GM12878 (cell line): Measurements from ENCODE around the gene FAF1. TPM values are rescaled to one million over a fixed set of nuclear protein-coding genes. Genes with fewer than 3 reads are reported as not detected.

Experiments used
- ATAC-seq: fragments of 200-7000 bp; cut with Tn5 transposase; 3 replicates; pipeline ENCODE4 v1.9.1; 2020; ENCODE audit warnings: mild to moderate bottlenecking, moderate library complexity
- BruUV-seq: library from RNA; stranded (reverse); fragments of 400-500 nt; replicated peaks from 2 replicates; lab custom pipeline; 2021; lab: Mats Ljungman, UMichigan
- CTCF ChIA-PET: fragments of 300-600 bp; sonication (Branson Sonifier 250); formaldehyde crosslinking; extraction: SDS; loops from one replicate; lab custom pipeline; 2021; ENCODE audit warnings: inconsistent platforms; lab: Yijun Ruan, JAX
- POLR2A ChIA-PET: fragments of 350-600 bp; formaldehyde crosslinking; extraction: SDS; loops from one replicate; lab custom pipeline; 2021; ENCODE audit warnings: inconsistent platforms; lab: Charles Lee
- RAD21 ChIA-PET: fragments of 300-600 bp; sonication (Branson Sonifier 250); formaldehyde crosslinking; loops from one replicate; lab custom pipeline; 2023; ENCODE audit warnings: antibody characterized with exemption; ENCODE audit not compliant: unreplicated experiment; lab: Charles Lee
- SMC1A ChIA-PET: fragments of 300-600 bp; sonication (Branson Sonifier 250); formaldehyde crosslinking; loops from one replicate; lab custom pipeline; 2023; ENCODE audit not compliant: unreplicated experiment, uncharacterized antibody; lab: Charles Lee
- DNase-seq: peaks from one replicate; pipeline ENCODE4 v3.0.0-alpha.2; 2011; ENCODE audit warnings: low read depth, low spot score
- FAIRE-seq: peaks from 3 replicates; lab custom pipeline; 2011; peaks lifted over from hg19 to GRCh38; lab: Jason Lieb, UNC
- H2AFZ ChIP-seq: 2 replicates; pipeline ENCODE4 v1.6.0; 2011; ENCODE audit warnings: low read depth, low read length, control low read depth; ENCODE audit not compliant: control insufficient read depth
- H3K27ac ChIP-seq: 2 replicates; pipeline ENCODE4 v1.5.1; 2011; ENCODE audit warnings: control low read depth; ENCODE audit not compliant: control insufficient read depth, insufficient read depth
- H3K27me3 ChIP-seq, 2 experiments: replicated peaks in 1 of 2; 2 replicates each; pipeline versions ENCODE4 v1.6.0 to v1.6.1; 2011; ENCODE audit warnings: low read length in 1 of 2; ENCODE audit not compliant: control insufficient read depth in 2 of 2, insufficient read depth in 2 of 2
- H3K36me3 ChIP-seq, 2 experiments: 2 replicates each; pipeline ENCODE4 v1.5.1; 2011; ENCODE audit warnings: low read length in 1 of 2; ENCODE audit not compliant: control insufficient read depth in 2 of 2, insufficient read depth in 2 of 2
- H3K4me1 ChIP-seq: 2 replicates; pipeline ENCODE4 v1.6.1; 2011; ENCODE audit warnings: mild to moderate bottlenecking, low read length, moderate library complexity, mixed read lengths; ENCODE audit not compliant: control insufficient read depth, insufficient read depth
- H3K4me2 ChIP-seq: 2 replicates; pipeline ENCODE4 v1.6.0; 2011; ENCODE audit warnings: control low read depth; ENCODE audit not compliant: control insufficient read depth, insufficient read depth
- H3K4me3 ChIP-seq: fragments of 200-600 bp; sonication (generic); 2 replicates; pipeline ENCODE4 v1.5.1; 2016
- H3K79me2 ChIP-seq: 2 replicates; pipeline ENCODE4 v1.6.0; 2011; ENCODE audit warnings: low read length; ENCODE audit not compliant: control insufficient read depth, insufficient read depth
- H3K9ac ChIP-seq: 2 replicates; pipeline ENCODE4 v1.8.0; 2011; ENCODE audit warnings: low read length, control low read depth, mixed read lengths; ENCODE audit not compliant: control insufficient read depth, insufficient read depth
- H3K9me3 ChIP-seq: replicated peaks from 3 replicates; pipeline ENCODE4 v1.5.1; 2011; ENCODE audit warnings: mild to moderate bottlenecking, low read length; ENCODE audit not compliant: control insufficient read depth, insufficient read depth
- H4K20me1 ChIP-seq: 2 replicates; pipeline ENCODE4 v1.6.0; 2011; ENCODE audit not compliant: control insufficient read depth, insufficient read depth
- ATF7 ChIP-seq: fragments of 450-650 bp; IDR thresholded peaks from 2 replicates; pipeline ENCODE4 v1.6.1; 2016; ENCODE audit warnings: low read depth, mild to moderate bottlenecking
- BMI1 ChIP-seq: fragments of 450-650 bp; IDR thresholded peaks from 2 replicates; pipeline ENCODE4 v1.6.1; 2016; ENCODE audit warnings: mild to moderate bottlenecking, moderate library complexity, borderline replicate concordance
- MTA3 ChIP-seq: IDR thresholded peaks from 2 replicates; pipeline ENCODE4 v1.6.1; 2012; ENCODE audit warnings: low read length, inconsistent platforms, borderline replicate concordance
- NRF1 ChIP-seq: conservative IDR thresholded peaks from 2 replicates; pipeline ENCODE4 v1.6.1; 2011; ENCODE audit warnings: mild to moderate bottlenecking, low read depth, low read length, improper control_type of control experiment
- SMARCA5 ChIP-seq: fragments of 450-650 bp; IDR thresholded peaks from 2 replicates; pipeline ENCODE4 v1.6.1; 2017; ENCODE audit warnings: mild to moderate bottlenecking
- in situ Hi-C: fragments of 300-500 bp; cut with MboI; formaldehyde crosslinking; loops from 9 replicates; pipeline ENCODE4 v1.14.3; 2018; ENCODE audit warnings: mixed read lengths
- intact Hi-C: fragments of 100-400 bp; cut with micrococcal nuclease; formaldehyde crosslinking; loops from one replicate; pipeline ENCODE4 v1.14.2; 2022; ENCODE audit not compliant: unreplicated experiment
- polyA plus RNA-seq, 11 experiments: library from polyadenylated mRNA; depleted of rRNA in 4 of 11; unstranded in 6 of 11; stranded (reverse) in 5 of 11; fragments of >200 nt; fragmentation: Nextera tagmentation in 4 of 11; fragmentation: Illumina TruSeq in 1 of 11; extraction: Ambion mirVana in 4 of 11; extraction: Trizol in 1 of 11; gene quantifications; 1 replicate in 1 of 11; 2 replicates in 10 of 11; pipeline versions ENCODE4 v1.2.1 to v1.2.3, GENCODE V29; 2011 to 2016; ENCODE audit warnings: inconsistent platforms in 2 of 11, missing spikeins in 2 of 11, low read depth in 1 of 11
- total RNA-seq, 4 experiments: library from RNA; depleted of rRNA in 3 of 4; stranded (reverse); fragments of >200 nt in 3 of 4; fragmentation: Illumina TruSeq in 1 of 4; extraction: Trizol in 1 of 4; gene quantifications; 2 replicates each; pipeline versions ENCODE4 v1.2.1 to v1.2.3, GENCODE V29; 2013 to 2021
- TF ChIP-seq, protein P1 (sequence below): fragments of 450-650 bp; IDR thresholded peaks from 2 replicates; pipeline ENCODE4 v1.6.1; 2017; ENCODE audit warnings: low read depth, mild to moderate bottlenecking, moderate library complexity
- TF ChIP-seq, protein P2 (sequence below): fragments of 450-650 bp; IDR thresholded peaks from 2 replicates; pipeline ENCODE4 v1.6.1; 2017; ENCODE audit warnings: mild to moderate bottlenecking, low read depth, inconsistent platforms; ENCODE audit not compliant: poor library complexity, severe bottlenecking

The FAF1 gene
- total and polyA plus RNA-seq, 10 of the 15 experiments (the other 5 are each of a cell fraction or from before 2014, with no cell fraction given), result 8.6 to 54.5 (median 23.7) TPM

DNA sequence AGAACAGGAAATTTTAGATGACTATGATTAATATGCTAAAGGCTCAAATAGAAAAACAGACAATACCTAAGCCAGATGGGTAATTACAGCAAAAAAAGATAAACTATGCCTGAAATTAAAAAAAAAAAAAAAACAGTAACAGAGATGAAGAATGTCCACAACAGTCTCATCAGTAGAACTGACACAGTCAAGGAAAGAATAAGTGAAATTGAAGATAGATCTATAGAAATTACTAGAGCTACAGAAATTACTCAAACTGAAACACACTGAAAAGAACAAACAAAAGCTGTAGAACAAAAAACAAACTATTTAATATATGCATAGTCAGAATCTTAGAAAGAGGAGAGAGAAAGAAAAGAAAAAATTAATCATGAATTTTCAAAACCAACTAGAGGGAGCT is 112.8 kb downstream of the FAF1 start:
- no peaks in the 10 kb centered on the region for H3K4me1 ChIP-seq
- H3K27ac ChIP-seq, result no peak overlapping the region
- H3K9ac ChIP-seq, result no peak overlapping the region
- H3K27me3 ChIP-seq, result no peaks in the 10 kb centered on the region
- SMC1A ChIA-PET, result no interaction called here
- RAD21 ChIA-PET, result no interaction called here
- DNase-seq (no peak), FAIRE-seq (no peak), ATAC-seq (no peak)
- H3K36me3 ChIP-seq, result no peaks in the 10 kb centered on the region
- H2AFZ ChIP-seq, result no peak overlapping the region
- H3K4me2 ChIP-seq, result no peak overlapping the region
- H3K9me3 ChIP-seq, result peaks cover 3% of the 10 kb centered on the region
- no peaks in the 10 kb centered on the region for H4K20me1 ChIP-seq
- no TSS peak for BruUV-seq
- peaks cover 2% of the 10 kb centered on the region; the same call in 1 of the 2 replicates for H3K79me2 ChIP-seq
- intact Hi-C loops, result no loop called here
- no peak for TF ChIP-seq ATF7
- no peak for TF ChIP-seq BMI1
- TF ChIP-seq NRF1, result no peak
- TF ChIP-seq, protein P1, sequence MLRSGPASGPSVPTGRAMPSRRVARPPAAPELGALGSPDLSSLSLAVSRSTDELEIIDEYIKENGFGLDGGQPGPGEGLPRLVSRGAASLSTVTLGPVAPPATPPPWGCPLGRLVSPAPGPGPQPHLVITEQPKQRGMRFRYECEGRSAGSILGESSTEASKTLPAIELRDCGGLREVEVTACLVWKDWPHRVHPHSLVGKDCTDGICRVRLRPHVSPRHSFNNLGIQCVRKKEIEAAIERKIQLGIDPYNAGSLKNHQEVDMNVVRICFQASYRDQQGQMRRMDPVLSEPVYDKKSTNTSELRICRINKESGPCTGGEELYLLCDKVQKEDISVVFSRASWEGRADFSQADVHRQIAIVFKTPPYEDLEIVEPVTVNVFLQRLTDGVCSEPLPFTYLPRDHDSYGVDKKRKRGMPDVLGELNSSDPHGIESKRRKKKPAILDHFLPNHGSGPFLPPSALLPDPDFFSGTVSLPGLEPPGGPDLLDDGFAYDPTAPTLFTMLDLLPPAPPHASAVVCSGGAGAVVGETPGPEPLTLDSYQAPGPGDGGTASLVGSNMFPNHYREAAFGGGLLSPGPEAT, result no peak
- TF ChIP-seq, protein P2, sequence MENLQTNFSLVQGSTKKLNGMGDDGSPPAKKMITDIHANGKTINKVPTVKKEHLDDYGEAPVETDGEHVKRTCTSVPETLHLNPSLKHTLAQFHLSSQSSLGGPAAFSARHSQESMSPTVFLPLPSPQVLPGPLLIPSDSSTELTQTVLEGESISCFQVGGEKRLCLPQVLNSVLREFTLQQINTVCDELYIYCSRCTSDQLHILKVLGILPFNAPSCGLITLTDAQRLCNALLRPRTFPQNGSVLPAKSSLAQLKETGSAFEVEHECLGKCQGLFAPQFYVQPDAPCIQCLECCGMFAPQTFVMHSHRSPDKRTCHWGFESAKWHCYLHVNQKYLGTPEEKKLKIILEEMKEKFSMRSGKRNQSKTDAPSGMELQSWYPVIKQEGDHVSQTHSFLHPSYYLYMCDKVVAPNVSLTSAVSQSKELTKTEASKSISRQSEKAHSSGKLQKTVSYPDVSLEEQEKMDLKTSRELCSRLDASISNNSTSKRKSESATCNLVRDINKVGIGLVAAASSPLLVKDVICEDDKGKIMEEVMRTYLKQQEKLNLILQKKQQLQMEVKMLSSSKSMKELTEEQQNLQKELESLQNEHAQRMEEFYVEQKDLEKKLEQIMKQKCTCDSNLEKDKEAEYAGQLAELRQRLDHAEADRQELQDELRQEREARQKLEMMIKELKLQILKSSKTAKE, result no peak
- TF ChIP-seq MTA3, result no peak
- no peak for TF ChIP-seq SMARCA5
- no peak overlapping the region for H3K4me3 ChIP-seq
- CTCF ChIA-PET, result interaction anchor here (1.5 kb wide), 1 partner anchor 342 kb away, joined by 3 read pairs; no protein-coding TSS in a partner anchor
- POLR2A ChIA-PET, result interaction anchor here (0.6 kb wide), 1 partner anchor 176 kb away, joined by 4 read pairs; no protein-coding TSS in a partner anchor
- in situ Hi-C loops, result no loop called here
